Smooth muscle cell (in vitro differentiated cells): ENCODE measurements around the gene HSBP1. TPM values are rescaled to one million over a fixed set of nuclear protein-coding genes. Genes with fewer than 3 reads are reported as not detected.

Experiments used
- DNase-seq: peaks from one replicate; lab custom pipeline; 2025; ENCODE audit not compliant: unreplicated experiment; lab: John Stamatoyannopoulos, UW
- H2AFZ ChIP-seq: fragments of 200-600 bp; sonication (generic); 2 replicates; pipeline ENCODE4 v1.6.0; 2016; ENCODE audit warnings: antibody characterized with exemption, low read depth, mild to moderate bottlenecking
- H3F3A ChIP-seq: fragments of 200-600 bp; sonication (generic); 2 replicates; pipeline ENCODE4 v1.6.0; 2017; ENCODE audit warnings: antibody characterized with exemption, low read depth
- H3K27ac ChIP-seq: fragments of 200-600 bp; sonication (generic); 2 replicates; pipeline ENCODE4 v1.5.1; 2016; ENCODE audit warnings: low read depth, mild to moderate bottlenecking
- H3K27me3 ChIP-seq: fragments of 200-600 bp; sonication (generic); 2 replicates; pipeline ENCODE4 v1.6.1; 2016; ENCODE audit warnings: low read depth, mild to moderate bottlenecking
- H3K36me3 ChIP-seq: fragments of 200-600 bp; sonication (generic); 2 replicates; pipeline ENCODE4 v1.5.1; 2016; ENCODE audit warnings: low read depth
- H3K4me1 ChIP-seq: fragments of 200-600 bp; sonication (generic); 2 replicates; pipeline ENCODE4 v1.5.1; 2016; ENCODE audit warnings: low read depth
- H3K4me2 ChIP-seq: fragments of 200-600 bp; sonication (generic); 2 replicates; pipeline ENCODE4 v1.6.0; 2016; ENCODE audit warnings: mild to moderate bottlenecking
- H3K4me3 ChIP-seq: fragments of 200-600 bp; sonication (generic); 2 replicates; pipeline ENCODE4 v1.5.1; 2016; ENCODE audit warnings: mild to moderate bottlenecking
- H3K79me2 ChIP-seq: fragments of 200-600 bp; sonication (generic); 2 replicates; pipeline ENCODE4 v1.6.0; 2016; ENCODE audit warnings: low read depth, mild to moderate bottlenecking
- H3K9ac ChIP-seq: fragments of 200-600 bp; sonication (generic); 2 replicates; pipeline ENCODE4 v1.6.0; 2016; ENCODE audit warnings: low read depth
- H3K9me3 ChIP-seq: fragments of 200-600 bp; sonication (generic); replicated peaks from 2 replicates; pipeline ENCODE4 v1.5.1; 2016; ENCODE audit warnings: low read depth
- H4K20me1 ChIP-seq: fragments of 200-600 bp; sonication (generic); 2 replicates; pipeline ENCODE4 v1.6.0; 2016; ENCODE audit warnings: low read depth
- CTCF ChIP-seq: fragments of 200-600 bp; sonication (generic); IDR thresholded peaks from 2 replicates; pipeline ENCODE4 v1.5.1; 2017; ENCODE audit warnings: borderline replicate concordance, mild to moderate bottlenecking, antibody characterized with exemption; ENCODE audit not compliant: insufficient read depth, poor library complexity, severe bottlenecking
- WGBS: methylation state at CpG from one replicate; pipeline ENCODE4 v1.1.7; 2016; ENCODE audit warnings: low lambda C conversion rate; 5-methylcytosine and 5-hydroxymethylcytosine counted together
- polyA plus RNA-seq: library from polyadenylated mRNA; unstranded; fragments of >200 nt; fragmentation: Nextera tagmentation; extraction: Ambion mirVana; gene quantifications from 2 replicates; pipeline ENCODE4 v1.2.1, GENCODE V29; 2016
- total RNA-seq: library from RNA; depleted of rRNA; stranded (reverse); fragments of >200 nt; gene quantifications from 2 replicates; pipeline ENCODE4 v1.2.3, GENCODE V29; 2014

The HSBP1 gene
- total RNA-seq (20.3 and 29.9 TPM in 2 replicates), polyA plus RNA-seq (355 and 390 TPM in 2 replicates)

GRCh38 chr16:83807710-83808572 lies at the start of gene HSBP1:
Gene HSBP1 (plus strand): TSS chr16:83807978. CDS start chr16:83808077, 99 bp downstream.
- peak within 1 kb of the TSS; percentile 87 for H2AFZ ChIP-seq
- no peaks in the 10 kb centered on the region for H3K36me3 ChIP-seq
- WGBS: 3% methylated on average over 46 of the region's 76 CpGs
- H3F3A ChIP-seq: peaks cover 5% of the 10 kb centered on the region
- H3K27me3 ChIP-seq: no peaks in the 10 kb centered on the region
- TF ChIP-seq CTCF: no peak
- H3K4me3 ChIP-seq: peak within 1 kb of the TSS; percentile 93
- peak within 1 kb of the TSS; percentile 96 for H3K4me2 ChIP-seq
- peaks cover 15% of the 10 kb centered on the region for H3K4me1 ChIP-seq
- DNase-seq: peak; percentile 68
- H3K9me3 ChIP-seq: no peaks in the 10 kb centered on the region
- H3K9ac ChIP-seq: peak within 1 kb of the TSS; percentile 89
- peak within 1 kb of the TSS; percentile 47 for H3K27ac ChIP-seq
- H4K20me1 ChIP-seq: peaks cover 28% of the 10 kb centered on the region
- peaks cover 23% of the 10 kb centered on the region for H3K79me2 ChIP-seq

GRCh38 chr16:83762141-83762991 lies 45.4 kb upstream of the HSBP1 start:
- no peak overlapping the region for H3K4me3 ChIP-seq
- no peak overlapping the region for H3K4me2 ChIP-seq
- no peaks in the 10 kb centered on the region for H4K20me1 ChIP-seq
- H2AFZ ChIP-seq: no peak overlapping the region
- H3K27me3 ChIP-seq: no peaks in the 10 kb centered on the region
- H3K9me3 ChIP-seq: no peaks in the 10 kb centered on the region
- no peaks in the 10 kb centered on the region for H3K4me1 ChIP-seq
- no peaks in the 10 kb centered on the region for H3K36me3 ChIP-seq
- WGBS: 85% methylated on average over 11 of the region's 11 CpGs
- H3F3A ChIP-seq: no peaks in the 10 kb centered on the region
- H3K79me2 ChIP-seq: no peaks in the 10 kb centered on the region
- no peak overlapping the region for H3K9ac ChIP-seq
- no peak for DNase-seq
- no peak overlapping the region for H3K27ac ChIP-seq
- TF ChIP-seq CTCF: no peak

- Histone ChIP-seq H3K27ac (no peak overlapping the region), H2AFZ (no peak overlapping the region), H3K4me1 (no peaks in the 10 kb centered on the region), H3K9me3 (no peaks in the 10 kb centered on the region), H3K27me3 (no peaks in the 10 kb centered on the region), H3K4me2 (no peak overlapping the region), H4K20me1 (no peaks in the 10 kb centered on the region), H3K9ac (no peak overlapping the region), H3K79me2 (no peaks in the 10 kb centered on the region), H3F3A (no peaks in the 10 kb centered on the region), H3K4me3 (no peak overlapping the region), H3K36me3 (no peaks in the 10 kb centered on the region)
- WGBS: 96% methylated on average over 5 of the region's 5 CpGs
- TF ChIP-seq CTCF: no peak
- no peak for DNase-seq
These were observed 44.8 kb upstream of the HSBP1 start for GRCh38 chr16:83762992-83763358.
